Neural cell (in vitro differentiated cells): ENCODE results near the gene ZNF326. TPM values are rescaled to one million over a fixed set of nuclear protein-coding genes. Genes with fewer than 3 reads are reported as not detected.
A peak's percentile ranks its signal among the peaks of the same experiment; 100 is the strongest.

ENCODE experiments used
- H2AFZ ChIP-seq: fragments of 200-600, 300-800 bp; sonication (generic), shearing (Covaris generic); 2 replicates; pipeline ENCODE4 v1.6.0; 2014; ENCODE audit warnings: low read depth, mild to moderate bottlenecking, antibody characterized with exemption, low read length, moderate library complexity
- H3F3A ChIP-seq: fragments of 200-600 bp; shearing (Covaris generic); 2 replicates; pipeline ENCODE4 v1.6.1; 2016; ENCODE audit warnings: mild to moderate bottlenecking, moderate library complexity, mixed read lengths, antibody characterized with exemption, low read length; ENCODE audit not compliant: insufficient read depth, poor library complexity, severe bottlenecking
- H3K27ac ChIP-seq: fragments of 200-600, 300-800 bp; sonication (generic), shearing (Covaris generic); 2 replicates; pipeline ENCODE4 v1.5.1; 2014; ENCODE audit warnings: mild to moderate bottlenecking, low read length, moderate library complexity
- H3K27me3 ChIP-seq: fragments of 300-800, 200-600 bp; sonication (generic), shearing (Covaris generic); 2 replicates; pipeline ENCODE4 v1.6.0; 2014; ENCODE audit warnings: mild to moderate bottlenecking, low read depth, low read length, moderate library complexity; ENCODE audit not compliant: insufficient read depth
- H3K36me3 ChIP-seq: fragments of 300-800, 200-600 bp; sonication (generic), shearing (Covaris generic); 2 replicates; pipeline ENCODE4 v1.5.1; 2014; ENCODE audit warnings: mild to moderate bottlenecking, antibody characterized with exemption, low read length, moderate library complexity; ENCODE audit not compliant: insufficient read depth
- H3K4me2 ChIP-seq: fragments of 300-800, 200-600 bp; sonication (generic), shearing (Covaris generic); 2 replicates; pipeline ENCODE4 v1.6.0; 2014; ENCODE audit warnings: mild to moderate bottlenecking, low read length
- H3K4me3 ChIP-seq: fragments of 300-800, 200-600 bp; sonication (generic), shearing (Covaris generic); 2 replicates; pipeline ENCODE4 v1.5.1; 2014; ENCODE audit warnings: mild to moderate bottlenecking, low read length, moderate library complexity
- H3K79me2 ChIP-seq: fragments of 200-600 bp; shearing (Covaris generic); replicated peaks from 2 replicates; pipeline ENCODE4 v1.6.0; 2014; ENCODE audit warnings: mild to moderate bottlenecking, low read length, moderate library complexity; ENCODE audit not compliant: insufficient read depth
- H3K9ac ChIP-seq: fragments of 300-800, 200-600 bp; sonication (generic), shearing (Covaris generic); 2 replicates; pipeline ENCODE4 v1.6.1; 2016; ENCODE audit warnings: mild to moderate bottlenecking, low read length, mixed read lengths
- H3K9me2 ChIP-seq: fragments of 200-600 bp; shearing (Covaris generic); 2 replicates; pipeline ENCODE4 v1.6.1; 2016; ENCODE audit warnings: mild to moderate bottlenecking, low read length, mixed read lengths; ENCODE audit not compliant: insufficient read depth
- H3K9me3 ChIP-seq: fragments of 200-600, 300-800 bp; sonication (generic), shearing (Covaris generic); 2 replicates; pipeline ENCODE4 v1.6.1; 2016; ENCODE audit warnings: mild to moderate bottlenecking, mixed run types, low read length, moderate library complexity, mixed read lengths
- H4K20me1 ChIP-seq: fragments of 200-600 bp; shearing (Covaris generic); 2 replicates; pipeline ENCODE4 v1.6.1; 2016; ENCODE audit warnings: mild to moderate bottlenecking, mixed run types; ENCODE audit not compliant: insufficient read depth
- CTCF ChIP-seq: fragments of 450-650 bp; IDR thresholded peaks from 2 replicates; pipeline ENCODE4 v1.5.1; 2014; ENCODE audit warnings: antibody characterized with exemption, mild to moderate bottlenecking, moderate library complexity; ENCODE audit not compliant: poor library complexity, severe bottlenecking
- EP300 ChIP-seq: fragments of 450-650 bp; conservative IDR thresholded peaks from 2 replicates; pipeline ENCODE4 v1.6.1; 2014; ENCODE audit warnings: antibody characterized with exemption, mild to moderate bottlenecking, moderate library complexity; ENCODE audit not compliant: poor library complexity, severe bottlenecking
- EZH2 ChIP-seq: fragments of 200-600, 300-800 bp; shearing (Covaris generic), sonication (generic); IDR thresholded peaks from 2 replicates; pipeline ENCODE4 v1.6.1; 2014; ENCODE audit warnings: antibody characterized with exemption, low read length, borderline replicate concordance, mild to moderate bottlenecking; ENCODE audit not compliant: insufficient read depth, poor library complexity, severe bottlenecking
- MXI1 ChIP-seq: fragments of 450-650 bp; conservative IDR thresholded peaks from 2 replicates; pipeline ENCODE4 v1.6.1; 2014; ENCODE audit warnings: antibody characterized with exemption, mild to moderate bottlenecking; ENCODE audit not compliant: poor library complexity, severe bottlenecking
- POLR2AphosphoS5 ChIP-seq: IDR thresholded peaks from 2 replicates; pipeline ENCODE4 v1.6.1; 2012
- RAD21 ChIP-seq: fragments of 450-650 bp; conservative IDR thresholded peaks from 2 replicates; pipeline ENCODE4 v1.6.1; 2014; ENCODE audit warnings: antibody characterized with exemption, mild to moderate bottlenecking, moderate library complexity
- REST ChIP-seq: IDR thresholded peaks from 2 replicates; pipeline ENCODE4 v1.6.1; 2012; ENCODE audit warnings: borderline replicate concordance
- SMC3 ChIP-seq: fragments of 450-650 bp; conservative IDR thresholded peaks from 2 replicates; pipeline ENCODE4 v1.6.1; 2014; ENCODE audit warnings: antibody characterized with exemption, mild to moderate bottlenecking, moderate library complexity; ENCODE audit not compliant: poor library complexity
- TAF1 ChIP-seq: IDR thresholded peaks from 2 replicates; pipeline ENCODE4 v1.6.1; 2012; ENCODE audit warnings: low read depth
- polyA plus RNA-seq: library from polyadenylated mRNA; depleted of rRNA; stranded (reverse); fragments of >200 nt; gene quantifications from 2 replicates; pipeline ENCODE4 v1.2.3, GENCODE V29; 2014

ZNF326 gene
- polyA plus RNA-seq, 1 donor from 2014 or later, result 65.0 TPM

GRCh38 chr1:89998306-89998705, 3.4 kb downstream of the ZNF326 start:
- H3K4me2 ChIP-seq, result peak overlapping the region; percentile 56
- H3K9me2 ChIP-seq, result no peaks in the 10 kb centered on the region
- H3K9me3 ChIP-seq, result no peaks in the 10 kb centered on the region
- TF ChIP-seq RAD21, result no peak
- TF ChIP-seq EP300, result no peak
- TF ChIP-seq TAF1, result no peak
- TF ChIP-seq EZH2, result no peak
- no peak for TF ChIP-seq CTCF
- no peak for TF ChIP-seq SMC3
- no peaks in the 10 kb centered on the region for H3K27me3 ChIP-seq
- H4K20me1 ChIP-seq, result peaks cover 4% of the 10 kb centered on the region
- H3K36me3 ChIP-seq, result peaks cover 7% of the 10 kb centered on the region
- H3K4me3 ChIP-seq, result peak overlapping the region; percentile 79
- no peak overlapping the region for H2AFZ ChIP-seq
- H3F3A ChIP-seq, result no peaks in the 10 kb centered on the region
- no peak overlapping the region for H3K9ac ChIP-seq
- H3K79me2 ChIP-seq, result peaks cover 78% of the 10 kb centered on the region
- no peak overlapping the region for H3K27ac ChIP-seq

- Histone ChIP-seq H3K9ac (no peak overlapping the region), H3K4me2 (peak overlapping the region; percentile 10), H3K4me3 (no peak overlapping the region), H3K9me3 (no peaks in the 10 kb centered on the region), H2AFZ (no peak overlapping the region), H4K20me1 (peaks cover 4% of the 10 kb centered on the region), H3K9me2 (no peaks in the 10 kb centered on the region), H3K79me2 (peaks cover 87% of the 10 kb centered on the region), H3K27me3 (no peaks in the 10 kb centered on the region), H3K27ac (no peak overlapping the region), H3K36me3 (peaks cover 7% of the 10 kb centered on the region), H3F3A (no peaks in the 10 kb centered on the region)
- no peak for TF ChIP-seq REST
- TF ChIP-seq EZH2, result no peak
- no peak for TF ChIP-seq POLR2AphosphoS5
- no peak for TF ChIP-seq RAD21
- TF ChIP-seq TAF1, result no peak
- TF ChIP-seq MXI1, result no peak
- no peak for TF ChIP-seq EP300
- TF ChIP-seq SMC3, result no peak
- no peak for TF ChIP-seq CTCF
Measured at GRCh38 chr1:89999208-89999607, 4.3 kb downstream of the ZNF326 start.
